ENCODE results near the gene CNPPD1.

The CNPPD1 gene

DNA sequence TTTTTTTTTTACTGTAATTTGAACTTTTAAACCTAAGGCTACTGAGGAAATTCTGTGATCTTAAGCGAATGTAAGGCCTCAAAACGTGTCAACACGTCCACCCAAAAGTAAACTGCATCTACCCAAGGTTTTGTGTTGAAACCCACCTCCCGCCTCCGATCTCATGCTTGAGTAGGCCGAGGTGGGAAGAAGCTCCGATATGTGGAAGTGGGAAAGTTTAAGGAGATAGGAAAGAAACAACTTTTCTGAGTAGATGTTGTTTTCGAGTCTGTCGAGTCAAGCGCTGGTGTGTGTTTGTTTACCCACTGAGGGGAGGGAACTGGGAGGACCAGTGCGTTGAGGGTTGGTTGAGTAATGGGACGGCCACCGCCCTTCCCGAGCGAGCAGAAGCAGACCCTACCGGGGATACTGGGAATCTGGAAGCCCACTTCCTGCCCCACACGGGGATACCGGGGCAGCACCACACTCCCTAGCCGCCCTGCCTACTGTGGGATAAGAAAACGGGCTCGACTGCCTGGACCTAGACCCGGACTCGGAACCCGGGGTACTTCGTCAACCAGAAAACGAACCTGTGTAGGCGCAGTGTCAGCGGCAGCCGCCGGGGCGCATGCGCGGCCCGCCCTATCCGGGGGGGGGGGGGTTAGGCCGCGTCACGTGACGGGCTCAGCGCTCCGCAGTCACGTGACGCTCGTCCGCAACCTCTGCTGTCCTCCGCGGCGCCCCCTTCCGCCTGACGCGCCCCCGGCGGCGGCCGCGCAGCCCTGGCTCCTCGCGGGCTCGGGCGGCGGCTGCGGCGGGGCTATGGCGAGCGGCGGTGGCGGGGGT lies 1.0 kb upstream of the CNPPD1 start, which contains the start of gene RETREG2:
Gene RETREG2 (plus strand): TSS at position 724 of the 825 bp plus-strand sequence. CDS start 78 bp downstream, at position 802.
- H3K36me3 Mint-ChIP-seq = peaks cover 39% of the 10 kb centered on the region
- H3K27me3 Mint-ChIP-seq = no peaks in the 10 kb centered on the region
- peak; percentile 70 for ATAC-seq
- H3K4me1 Mint-ChIP-seq = peaks cover 74% of the 10 kb centered on the region
- no peaks in the 10 kb centered on the region for H3K9me3 Mint-ChIP-seq
- peak within 1 kb of the TSS; percentile 88 for H3K4me3 Mint-ChIP-seq
- peak within 1 kb of the TSS; percentile 99 for H3K27ac Mint-ChIP-seq

- ATAC-seq = peak; percentile 79
- H3K9me3 Mint-ChIP-seq = no peaks in the 10 kb centered on the region
These were observed 552 bp downstream of the CNPPD1 start for GRCh38 chr2:219175928-219176817.

GRCh38 chr2:219175486-219175885 lies 1.2 kb downstream of the CNPPD1 start:
- Mint-ChIP-seq H3K36me3 (peaks cover 39% of the 10 kb centered on the region), H3K4me1 (peaks cover 79% of the 10 kb centered on the region), H3K9me3 (no peaks in the 10 kb centered on the region), H3K27ac (peak overlapping the region; percentile 99), H3K4me3 (peak overlapping the region; percentile 88), H3K27me3 (no peaks in the 10 kb centered on the region)
- ATAC-seq = no peak

More at GRCh38 chr2:219175928-219176817, 552 bp downstream of the CNPPD1 start:
- Mint-ChIP-seq H3K27me3 (no peaks in the 10 kb centered on the region), H3K4me1 (peaks cover 84% of the 10 kb centered on the region), H3K27ac (peak overlapping the region; percentile 99), H3K4me3 (peak overlapping the region; percentile 88), H3K36me3 (peaks cover 46% of the 10 kb centered on the region)

- H3K27ac Mint-ChIP-seq = peak overlapping the region; percentile 99
- no peak for ATAC-seq
- peak overlapping the region; percentile 35 for H3K4me3 Mint-ChIP-seq
- H3K36me3 Mint-ChIP-seq = peaks cover 35% of the 10 kb centered on the region
- no peaks in the 10 kb centered on the region for H3K9me3 Mint-ChIP-seq
- peaks cover 73% of the 10 kb centered on the region for H3K4me1 Mint-ChIP-seq
- H3K27me3 Mint-ChIP-seq = no peaks in the 10 kb centered on the region
These were observed 1.9 kb downstream of the CNPPD1 start for GRCh38 chr2:219174801-219175200.

DNA sequence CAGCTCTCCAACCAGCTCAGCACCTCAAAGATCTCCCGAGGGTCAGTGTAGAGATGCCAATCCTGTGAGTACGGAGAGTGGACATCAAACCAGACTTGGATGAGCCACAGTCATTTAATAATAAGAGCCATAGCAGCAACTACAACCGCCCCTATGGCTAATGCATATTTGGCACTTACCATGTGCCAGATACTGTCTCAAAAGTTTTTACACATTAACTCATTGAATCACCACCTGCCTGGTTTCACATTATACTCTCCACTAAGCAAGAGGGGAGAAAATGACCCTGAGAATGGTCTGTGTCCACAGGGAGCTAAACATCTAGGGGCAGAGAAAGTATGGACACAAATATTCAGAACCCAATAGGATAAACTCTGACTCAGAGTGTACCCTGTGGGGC lies 2.6 kb downstream of the CNPPD1 start:
- Mint-ChIP-seq H3K4me3 (peak overlapping the region; percentile 10), H3K27ac (peak overlapping the region; percentile 99), H3K9me3 (no peaks in the 10 kb centered on the region), H3K36me3 (peaks cover 35% of the 10 kb centered on the region), H3K27me3 (no peaks in the 10 kb centered on the region), H3K4me1 (peaks cover 66% of the 10 kb centered on the region)
- ATAC-seq = no peak

GRCh38 chr2:219173176-219173575 lies 3.5 kb downstream of the CNPPD1 start:
- peaks cover 35% of the 10 kb centered on the region for H3K36me3 Mint-ChIP-seq
- H3K27me3 Mint-ChIP-seq = no peaks in the 10 kb centered on the region
- no peak overlapping the region for H3K27ac Mint-ChIP-seq
- ATAC-seq = no peak
- peaks cover 62% of the 10 kb centered on the region for H3K4me1 Mint-ChIP-seq
- H3K9me3 Mint-ChIP-seq = no peaks in the 10 kb centered on the region
- no peak overlapping the region for H3K4me3 Mint-ChIP-seq

GRCh38 chr2:219172231-219173154 lies 4.2 kb downstream of the CNPPD1 start:
- H3K36me3 Mint-ChIP-seq = peaks cover 41% of the 10 kb centered on the region
- no peak for ATAC-seq
- peaks cover 64% of the 10 kb centered on the region for H3K4me1 Mint-ChIP-seq

GRCh38 chr2:219171231-219171651 lies 5.5 kb downstream of the CNPPD1 start:
- peak overlapping the region; percentile 59 for H3K27ac Mint-ChIP-seq
- peaks cover 41% of the 10 kb centered on the region for H3K36me3 Mint-ChIP-seq
- H3K4me1 Mint-ChIP-seq = peaks cover 57% of the 10 kb centered on the region
- no peak for ATAC-seq
- H3K27me3 Mint-ChIP-seq = no peaks in the 10 kb centered on the region
- H3K4me3 Mint-ChIP-seq = no peak overlapping the region
- H3K9me3 Mint-ChIP-seq = no peaks in the 10 kb centered on the region

More at GRCh38 chr2:219172231-219173154, 4.2 kb downstream of the CNPPD1 start:
- Mint-ChIP-seq H3K27ac (peak overlapping the region; percentile 59), H3K4me3 (no peak overlapping the region), H3K27me3 (no peaks in the 10 kb centered on the region), H3K9me3 (no peaks in the 10 kb centered on the region)

DNA sequence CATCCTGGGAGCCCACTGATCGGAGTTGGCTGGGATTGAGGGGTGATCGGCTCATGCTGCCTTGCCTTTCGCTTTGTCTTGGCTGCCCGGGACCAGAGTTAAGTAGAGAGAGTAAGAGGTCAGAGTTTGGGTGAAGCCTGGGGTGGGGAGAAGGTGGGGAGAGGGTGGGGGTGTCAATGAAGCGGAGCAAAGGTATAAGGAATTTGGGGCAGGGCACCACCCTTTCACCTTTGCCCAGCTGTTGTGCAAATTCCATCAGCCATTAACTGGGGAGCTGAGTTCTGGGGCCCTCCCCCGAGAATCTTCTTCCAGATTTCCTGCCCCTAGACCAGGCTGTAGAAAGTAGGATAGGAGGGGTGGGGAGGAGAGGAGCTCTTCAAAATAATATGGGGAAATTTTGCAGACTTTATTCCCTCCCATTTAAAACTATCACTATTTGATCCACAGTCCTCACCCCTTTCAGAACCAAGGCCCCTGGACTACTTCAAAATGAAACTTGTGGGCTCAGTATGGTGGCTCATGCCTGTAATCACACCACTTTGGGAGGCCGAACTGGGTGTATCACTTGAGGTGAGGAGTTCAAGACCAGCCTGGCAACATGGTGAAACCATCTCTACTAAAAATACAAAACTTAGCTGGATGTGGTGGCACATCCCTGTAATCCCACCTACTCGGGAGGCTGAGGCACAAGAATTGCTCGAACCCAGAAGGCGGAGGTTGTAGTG lies 6.6 kb downstream of the CNPPD1 start, which contains the start of gene SLC23A3:
Gene SLC23A3 (minus strand): TSS at position 100 of the 725 bp plus-strand sequence. CDS start 45 bp downstream, at position 55.
- ATAC-seq = no peak
- H3K27ac Mint-ChIP-seq = peak within 1 kb of the TSS; percentile 22
- no peaks in the 10 kb centered on the region for H3K9me3 Mint-ChIP-seq
- peaks cover 52% of the 10 kb centered on the region for H3K36me3 Mint-ChIP-seq
- H3K27me3 Mint-ChIP-seq = no peaks in the 10 kb centered on the region
- peaks cover 46% of the 10 kb centered on the region for H3K4me1 Mint-ChIP-seq
- H3K4me3 Mint-ChIP-seq = no peak within 1 kb of the TSS

- peaks cover 49% of the 10 kb centered on the region for H3K36me3 Mint-ChIP-seq
These were observed 7.8 kb downstream of the CNPPD1 start for GRCh38 chr2:219168932-219169331.

DNA sequence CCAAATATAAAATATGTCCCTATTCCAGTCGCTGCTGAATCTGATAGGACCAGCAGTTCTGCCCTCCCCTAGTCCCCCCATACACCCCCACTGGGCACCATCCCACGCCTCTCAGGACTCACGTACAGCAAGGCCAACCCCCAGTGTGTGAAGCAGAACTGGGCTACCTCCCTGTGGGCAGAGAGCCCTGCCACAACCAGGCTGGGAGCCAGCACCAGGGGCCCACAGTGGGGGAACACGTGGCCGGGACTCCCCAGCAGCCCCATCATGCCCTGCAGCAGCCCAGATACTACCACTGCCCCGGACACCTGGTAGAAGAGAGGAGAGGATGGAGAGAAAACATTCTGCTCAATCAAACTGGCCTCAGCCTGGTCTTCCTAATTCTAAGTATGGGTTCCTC lies 8.2 kb downstream of the CNPPD1 start:
- H3K36me3 Mint-ChIP-seq = peaks cover 49% of the 10 kb centered on the region
- no peak overlapping the region for H3K4me3 Mint-ChIP-seq
- H3K9me3 Mint-ChIP-seq = no peaks in the 10 kb centered on the region
- H3K27me3 Mint-ChIP-seq = no peaks in the 10 kb centered on the region
- ATAC-seq = no peak
- H3K27ac Mint-ChIP-seq = peak overlapping the region; percentile 22
- peaks cover 32% of the 10 kb centered on the region for H3K4me1 Mint-ChIP-seq

More at GRCh38 chr2:219168932-219169331, 7.8 kb downstream of the CNPPD1 start:
- Mint-ChIP-seq H3K9me3 (no peaks in the 10 kb centered on the region), H3K4me3 (no peak overlapping the region), H3K27me3 (no peaks in the 10 kb centered on the region), H3K27ac (peak overlapping the region; percentile 22), H3K4me1 (peaks cover 35% of the 10 kb centered on the region)
- ATAC-seq = no peak

- H3K36me3 Mint-ChIP-seq = peaks cover 48% of the 10 kb centered on the region
- H3K4me3 Mint-ChIP-seq = no peak overlapping the region
- H3K9me3 Mint-ChIP-seq = no peaks in the 10 kb centered on the region
- H3K27me3 Mint-ChIP-seq = no peaks in the 10 kb centered on the region
- peak overlapping the region; percentile 22 for H3K27ac Mint-ChIP-seq
- H3K4me1 Mint-ChIP-seq = peaks cover 27% of the 10 kb centered on the region
- no peak for ATAC-seq
These were observed 8.7 kb downstream of the CNPPD1 start for GRCh38 chr2:219167997-219168396.

DNA sequence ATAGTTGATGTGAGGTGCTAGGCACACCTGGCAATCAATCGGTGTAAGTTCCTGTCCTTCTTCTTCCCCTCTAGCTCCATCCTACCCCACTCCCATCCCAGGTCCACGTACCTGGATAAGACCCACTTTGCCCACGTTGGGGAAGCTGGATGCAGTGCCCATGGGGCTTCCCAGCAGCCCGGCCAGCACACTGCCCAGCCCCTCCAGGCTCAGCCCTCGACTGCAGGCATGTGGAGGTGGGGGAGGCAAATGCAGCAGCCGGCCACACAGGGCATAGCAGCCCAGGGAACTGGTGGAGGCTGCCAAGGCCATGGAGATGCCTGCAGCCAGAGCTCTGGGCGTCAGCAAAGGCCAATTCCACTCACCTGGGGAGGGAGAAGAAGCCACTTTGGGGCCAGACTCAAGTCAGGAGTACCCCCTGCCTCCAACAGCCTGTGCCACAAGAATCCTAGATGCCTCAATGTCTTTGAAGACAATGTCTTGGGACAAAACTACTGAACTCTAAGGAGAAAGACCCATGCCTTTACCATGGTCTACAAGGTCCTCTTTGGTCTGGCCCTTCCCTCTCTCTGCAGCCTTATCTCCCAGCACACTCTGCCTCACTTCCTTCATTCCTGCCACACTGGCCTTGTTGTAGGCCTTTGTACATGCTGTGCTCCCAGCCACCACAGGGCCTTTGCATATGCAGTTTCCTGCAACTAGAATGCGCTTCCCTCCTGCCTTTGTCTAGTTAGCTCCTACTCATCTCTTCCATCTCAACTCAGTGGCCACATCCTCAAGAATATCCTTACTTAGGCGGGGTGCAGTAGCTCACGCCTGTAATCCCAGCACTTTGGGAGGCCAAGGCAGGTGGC lies 11.4 kb downstream of the CNPPD1 start:
- Mint-ChIP-seq H3K4me3 (no peak overlapping the region), H3K36me3 (peaks cover 33% of the 10 kb centered on the region), H3K27me3 (no peaks in the 10 kb centered on the region), H3K9me3 (no peaks in the 10 kb centered on the region), H3K4me1 (peaks cover 21% of the 10 kb centered on the region), H3K27ac (no peak overlapping the region)
- ATAC-seq = no peak
